Body of pancreas (tissue), 4 donors: ENCODE measurements around the gene NOL7.

Experiments used
- CTCF ChIP-seq, 7 experiments: fragments of 450-650 bp in 4 of 7; fragments of 200-600 bp in 3 of 7; sonication (generic) in 3 of 7; IDR thresholded peaks; one replicate each; pipeline ENCODE4 v1.5.1; 2016 to 2019; ENCODE audit warnings: antibody characterized with exemption in 7 of 7
- POLR2A ChIP-seq, 3 donors: fragments of 450-650 bp; IDR thresholded peaks; one replicate each; pipeline ENCODE4 v1.6.1; 2016; ENCODE audit warnings: antibody characterized with exemption in 3 of 3, mild to moderate bottlenecking in 2 of 3

GRCh38 chr6:13629459-13630116 lies 14.5 kb downstream of the NOL7 start:
- TF ChIP-seq CTCF (IDR thresholded peaks at IDR 0.05) (no peak), POLR2A (IDR thresholded peaks at IDR 0.05) (no peak)
